GM11168 (cell line): Measurements from ENCODE around the gene SLC6A1.

Experiments
- in situ Hi-C: fragments of 300-500 bp; cut with MboI; formaldehyde crosslinking; loops from one replicate; pipeline ENCODE4 v1.12.0; 2022; ENCODE audit warnings: low sequenced_read_pairs; ENCODE audit not compliant: unreplicated experiment

The SLC6A1 gene

GRCh38 chr3:10968401-10968800, 24.1 kb upstream of the SLC6A1 start:
- in situ Hi-C loops = no loop called here

GRCh38 chr3:10970306-10970960, 22.1 kb upstream of the SLC6A1 start:
- in situ Hi-C loops = no loop called here

GRCh38 chr3:10972072-10972782, 20.3 kb upstream of the SLC6A1 start:
- in situ Hi-C loops = no loop called here

- in situ Hi-C loops = no loop called here
Measured at GRCh38 chr3:10973046-10973595, 19.4 kb upstream of the SLC6A1 start.

- in situ Hi-C loops = no loop called here
Measured at GRCh38 chr3:10974131-10974530, 18.4 kb upstream of the SLC6A1 start.

GRCh38 chr3:10974746-10975375, 17.7 kb upstream of the SLC6A1 start:
- in situ Hi-C loops = no loop called here

GRCh38 chr3:10975695-10976234, 16.8 kb upstream of the SLC6A1 start:
- in situ Hi-C loops = no loop called here

GRCh38 chr3:10976770-10977169, 15.8 kb upstream of the SLC6A1 start:
- in situ Hi-C loops = no loop called here

GRCh38 chr3:10977892-10978510, 14.5 kb upstream of the SLC6A1 start:
- in situ Hi-C loops = no loop called here

GRCh38 chr3:10978956-10979355, 13.6 kb upstream of the SLC6A1 start:
- in situ Hi-C loops = no loop called here

GRCh38 chr3:10980312-10980711, 12.2 kb upstream of the SLC6A1 start:
- in situ Hi-C loops = no loop called here

GRCh38 chr3:10981031-10981430, 11.5 kb upstream of the SLC6A1 start:
- in situ Hi-C loops = no loop called here

GRCh38 chr3:10981961-10982360, 10.6 kb upstream of the SLC6A1 start:
- in situ Hi-C loops = no loop called here

GRCh38 chr3:10982782-10983181, 9.8 kb upstream of the SLC6A1 start:
- in situ Hi-C loops = no loop called here

GRCh38 chr3:10983219-10983916, 9.2 kb upstream of the SLC6A1 start:
- in situ Hi-C loops = no loop called here

- in situ Hi-C loops = no loop called here
Measured at GRCh38 chr3:10984371-10984896, 8.1 kb upstream of the SLC6A1 start.

GRCh38 chr3:10985181-10985580, 7.4 kb upstream of the SLC6A1 start:
- in situ Hi-C loops = no loop called here

GRCh38 chr3:10986592-10986991, 6.0 kb upstream of the SLC6A1 start:
- in situ Hi-C loops = no loop called here

GRCh38 chr3:10988001-10988665, 4.4 kb upstream of the SLC6A1 start:
- in situ Hi-C loops = no loop called here
